OCI-LY1 (cell line): Measurements from ENCODE around the gene SLC22A12.

Source experiments
- EZH2 ChIP-seq: fragments of 200-600 bp; sonication (generic), shearing (Covaris generic); IDR thresholded peaks from 2 replicates; pipeline ENCODE4 v1.8.0; 2017; ENCODE audit warnings: borderline replicate concordance, mixed run types, mild to moderate bottlenecking, antibody characterized with exemption, low read length, moderate library complexity, mixed read lengths
- TF ChIP-seq, protein P1 (sequence below): fragments of 200-600 bp; sonication (generic), shearing (Covaris generic); IDR thresholded peaks from 2 replicates; pipeline ENCODE4 v1.5.1; 2017; ENCODE audit warnings: mild to moderate bottlenecking, antibody characterized with exemption, low read length, moderate library complexity, mixed read lengths

- TF ChIP-seq, protein P1, sequence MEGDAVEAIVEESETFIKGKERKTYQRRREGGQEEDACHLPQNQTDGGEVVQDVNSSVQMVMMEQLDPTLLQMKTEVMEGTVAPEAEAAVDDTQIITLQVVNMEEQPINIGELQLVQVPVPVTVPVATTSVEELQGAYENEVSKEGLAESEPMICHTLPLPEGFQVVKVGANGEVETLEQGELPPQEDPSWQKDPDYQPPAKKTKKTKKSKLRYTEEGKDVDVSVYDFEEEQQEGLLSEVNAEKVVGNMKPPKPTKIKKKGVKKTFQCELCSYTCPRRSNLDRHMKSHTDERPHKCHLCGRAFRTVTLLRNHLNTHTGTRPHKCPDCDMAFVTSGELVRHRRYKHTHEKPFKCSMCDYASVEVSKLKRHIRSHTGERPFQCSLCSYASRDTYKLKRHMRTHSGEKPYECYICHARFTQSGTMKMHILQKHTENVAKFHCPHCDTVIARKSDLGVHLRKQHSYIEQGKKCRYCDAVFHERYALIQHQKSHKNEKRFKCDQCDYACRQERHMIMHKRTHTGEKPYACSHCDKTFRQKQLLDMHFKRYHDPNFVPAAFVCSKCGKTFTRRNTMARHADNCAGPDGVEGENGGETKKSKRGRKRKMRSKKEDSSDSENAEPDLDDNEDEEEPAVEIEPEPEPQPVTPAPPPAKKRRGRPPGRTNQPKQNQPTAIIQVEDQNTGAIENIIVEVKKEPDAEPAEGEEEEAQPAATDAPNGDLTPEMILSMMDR: no peak
- TF ChIP-seq EZH2: no peak
Measured at GRCh38 chr11:64609436-64610047, 18.5 kb downstream of the SLC22A12 start.
